ENCODE measurements around the gene TPSD1. TPM values are rescaled to one million over a fixed set of nuclear protein-coding genes. Genes with fewer than 3 reads are reported as not detected.

The TPSD1 gene
- total RNA-seq, 1 experiment from 2014 or later, result not detected

GRCh38 chr16:1273816-1274215 lies 17.9 kb downstream of the TPSD1 start:
- DNase-seq, result no peak
- Histone ChIP-seq H3K18ac (ENCODE audit: insufficient read length, low read depth, low read length) (no peak overlapping the region), H2AK5ac (ENCODE audit: insufficient read length, low read length) (no peak overlapping the region), H3K9me3 (ENCODE audit: control insufficient read depth, low read depth, low read length) (no peaks in the 10 kb centered on the region), H3K23ac (ENCODE audit: insufficient read length, low read depth, low read length) (no peak overlapping the region), H4K5ac (ENCODE audit: insufficient read length, low read depth, low read length) (no peak overlapping the region), H3K79me1 (ENCODE audit: insufficient read depth, low read depth, low read length, poor library complexity, severe bottlenecking) (no peaks in the 10 kb centered on the region), H3T11ph (ENCODE audit: low read length) (no peak overlapping the region), H3K27ac (ENCODE audit: insufficient read length, low read depth, low read length) (no peak overlapping the region), H3K56ac (ENCODE audit: insufficient read length, low read depth, low read length) (no peak overlapping the region), H3K27me3 (ENCODE audit: insufficient read depth, low read length) (no peaks in the 10 kb centered on the region), H4K8ac (replicated peaks; ENCODE audit: insufficient read length, low read depth, low read length) (no peak overlapping the region), H3K14ac (ENCODE audit: insufficient read depth, low read length) (no peak overlapping the region), H3K9ac (ENCODE audit: extremely low read depth, insufficient read length, low read length) (no peak overlapping the region), H2BK15ac (ENCODE audit: low read depth, low read length) (no peak overlapping the region), H2AFZ (ENCODE audit: low read length) (no peak overlapping the region), H2BK12ac (ENCODE audit: insufficient read length, low read depth, low read length) (no peak overlapping the region), H3K4me2 (ENCODE audit: insufficient read depth, insufficient read length, low read length) (no peak overlapping the region), H2BK120ac (ENCODE audit: low read depth, low read length, poor library complexity, severe bottlenecking) (no peak overlapping the region), H3K4ac (ENCODE audit: low read depth, low read length) (no peak overlapping the region), H2BK5ac (ENCODE audit: insufficient read length, low read length) (no peak overlapping the region), H4K20me1 (ENCODE audit: control insufficient read depth, insufficient read depth, insufficient read length) (no peaks in the 10 kb centered on the region), H3K79me2 (ENCODE audit: insufficient read depth, low read length) (no peaks in the 10 kb centered on the region), H2BK20ac (ENCODE audit: low read depth, low read length, poor library complexity, severe bottlenecking) (no peak overlapping the region), H3K4me1 (ENCODE audit: insufficient read depth, low read length) (no peaks in the 10 kb centered on the region; the same call in 1 of the 2 replicates), H3K23me2 (ENCODE audit: insufficient read length, low read depth, low read length, poor library complexity, severe bottlenecking) (no peaks in the 10 kb centered on the region), H4K91ac (ENCODE audit: insufficient read length, low read depth, low read length) (no peak overlapping the region)
- Mint-ChIP-seq H3K27me3 (ENCODE audit: low read depth) (peaks cover 34% of the 10 kb centered on the region), H3K36me3 (ENCODE audit: insufficient read depth in 1 of 3, low read depth in 3 of 3) (peaks cover 0 to 4% (median 0%) of the 10 kb centered on the region in 3 experiments; a peak in 2 of 7 replicates), H3K27ac (no peak overlapping the region), H3K9me3 (peaks cover 0 to 2% of the 10 kb centered on the region in 2 experiments; a peak in 1 of 5 replicates), H3K4me1 (peaks cover 7 to 17% of the 10 kb centered on the region in 2 experiments), H3K4me3 (no peak overlapping the region)
- TF ChIP-seq CTCF (conservative IDR thresholded peaks at IDR 0.05), result no peak
- WGBS (ENCODE audit: extremely low coverage, insufficient read length, low lambda C conversion rate), result no CpG with 5 or more reads among the region's 15 CpGs
